ENCODE measurements around the gene MYH15. TPM values are rescaled to one million over a fixed set of nuclear protein-coding genes. Genes with fewer than 3 reads are reported as not detected.

The MYH15 gene
- total and polyA plus RNA-seq, 12 donors, result 0.07 to 1.0 (median 0.20) TPM; not detected in 2

- intact Hi-C loops (cut with DNase I), result no loop called here
- H3K4me1 ChIP-seq (replicated peaks in 1 of 2), result no peaks in the 10 kb centered on the region
- WGBS, 4 donors, result 79 to 90% (median 83%) methylated on average over 2 of the region's 2 CpGs
- no peak for DNase-seq
- no peaks in the 10 kb centered on the region for H3K36me3 ChIP-seq (replicated peaks in 1 of 2)
- H3K27me3 ChIP-seq, result no peaks in the 10 kb centered on the region
- no peak overlapping the region for H3K27ac ChIP-seq
- no peak overlapping the region for H3K4me3 ChIP-seq
- TF ChIP-seq CTCF (IDR thresholded peaks at IDR 0.05) (no peak), POLR2A (IDR thresholded peaks at IDR 0.05) (no peak)
- H3K9me3 ChIP-seq (replicated peaks in 1 of 3), result no peaks in the 10 kb centered on the region
Observed at GRCh38 chr3:108455212-108455705, 55.1 kb downstream of the MYH15 start.

GRCh38 chr3:108453565-108453964 is 56.8 kb downstream of the MYH15 start:
- no peaks in the 10 kb centered on the region for H3K27me3 ChIP-seq
- TF ChIP-seq POLR2A (IDR thresholded peaks at IDR 0.05) (no peak), CTCF (IDR thresholded peaks at IDR 0.05) (no peak)
- WGBS, 4 donors, result 58 to 69% (median 62%) methylated on average over 1 of the region's 1 CpG
- H3K4me3 ChIP-seq, result no peak overlapping the region
- H3K9me3 ChIP-seq (replicated peaks in 1 of 3), result no peaks in the 10 kb centered on the region
- H3K27ac ChIP-seq, result no peak overlapping the region
- no peaks in the 10 kb centered on the region for H3K36me3 ChIP-seq (replicated peaks in 1 of 2)
- intact Hi-C loops (cut with DNase I), result no loop called here
- no peaks in the 10 kb centered on the region for H3K4me1 ChIP-seq (replicated peaks in 1 of 2)
- DNase-seq, result no peak

- Histone ChIP-seq H3K27me3 (no peaks in the 10 kb centered on the region), H3K27ac (no peak overlapping the region), H3K4me1 (replicated peaks in 1 of 2) (no peaks in the 10 kb centered on the region), H3K4me3 (no peak overlapping the region), H3K9me3 (replicated peaks in 1 of 3) (peaks cover 0 to 11% (median 0%) of the 10 kb centered on the region in 3 donors), H3K36me3 (replicated peaks in 1 of 2) (no peaks in the 10 kb centered on the region)
- intact Hi-C loops (cut with DNase I), result no loop called here
- 44 to 97% (median 50%) methylated on average over 2 of the region's 2 CpGs for WGBS, 4 donors
- TF ChIP-seq CTCF (IDR thresholded peaks at IDR 0.05) (no peak), POLR2A (IDR thresholded peaks at IDR 0.05) (no peak)
- no peak for DNase-seq
Observed at GRCh38 chr3:108450444-108450843, 60.0 kb downstream of the MYH15 start.

GRCh38 chr3:108448593-108448992 is 61.8 kb downstream of the MYH15 start:
- intact Hi-C loops (cut with DNase I), result no loop called here
- Histone ChIP-seq H3K27ac (no peak overlapping the region), H3K36me3 (replicated peaks in 1 of 2) (no peaks in the 10 kb centered on the region), H3K4me3 (no peak overlapping the region), H3K27me3 (no peaks in the 10 kb centered on the region), H3K9me3 (replicated peaks in 1 of 3) (peaks cover 0 to 11% (median 0%) of the 10 kb centered on the region in 3 donors), H3K4me1 (replicated peaks in 1 of 2) (no peaks in the 10 kb centered on the region)
- WGBS, 4 donors, result 67 to 89% (median 80%) methylated on average over 1 of the region's 1 CpG
- TF ChIP-seq CTCF (IDR thresholded peaks at IDR 0.05), result no peak
- no peak for TF ChIP-seq POLR2A (IDR thresholded peaks at IDR 0.05)
- no peak for DNase-seq

Measured in adrenal gland (tissue), 12 donors.